Measurements from ENCODE around the gene E2F6. TPM values are rescaled to one million over a fixed set of nuclear protein-coding genes. Genes with fewer than 3 reads are reported as not detected.

The E2F6 gene
- total and polyA plus RNA-seq, 2 experiments from 2014 or later = 11.5 to 15.3 TPM

DNA sequence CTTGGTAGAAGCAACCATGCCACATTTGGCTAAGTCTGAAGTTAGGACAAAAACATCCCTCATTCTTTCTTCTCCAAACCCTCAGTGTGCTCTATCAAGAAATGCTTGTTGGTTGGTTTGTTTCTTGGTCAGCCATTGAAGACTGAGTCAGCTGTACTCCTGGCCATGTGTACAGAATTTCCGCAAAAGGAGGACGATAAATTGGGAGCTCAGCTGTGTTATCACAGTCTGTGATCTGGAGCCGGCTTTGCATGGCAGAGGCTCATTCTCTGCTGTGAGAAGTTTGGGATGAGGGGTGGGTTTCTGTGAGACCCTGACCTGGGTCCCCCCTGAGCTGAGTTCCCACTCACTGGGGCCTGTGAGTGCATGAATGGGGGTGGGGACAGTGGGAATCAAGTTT, 26.3 kb upstream of the E2F6 start:
- no peak overlapping the region for H2AFZ ChIP-seq
- no peak for DNase-seq
- H4K20me1 ChIP-seq (ENCODE audit: insufficient read depth) = no peaks in the 10 kb centered on the region
- H3K9me2 ChIP-seq (ENCODE audit: insufficient read depth) = no peaks in the 10 kb centered on the region
- H3K27me3 ChIP-seq (replicated peaks; ENCODE audit: insufficient read depth) = peaks cover 12% of the 10 kb centered on the region; the same call in 1 of the 2 replicates
- no peaks in the 10 kb centered on the region for H3F3A ChIP-seq (ENCODE audit: insufficient read depth)
- H3K4me1 ChIP-seq (ENCODE audit: insufficient read depth) = no peaks in the 10 kb centered on the region
- no peak overlapping the region for H3K4me2 ChIP-seq (ENCODE audit: unreplicated experiment)
- 93% methylated on average over 3 of the region's 3 CpGs for WGBS, 2 experiments (ENCODE audit: low coverage in 1 of 2, low lambda C conversion rate in 2 of 2, missing lambda C conversion rate in 2 of 2)
- no peak overlapping the region for H3K4me3 ChIP-seq
- H3K27ac ChIP-seq = no peak overlapping the region
- in situ Hi-C loops (cut with MboI) = no loop called here
- no peak for TF ChIP-seq EZH2phosphoT487 (IDR thresholded peaks at IDR 0.05; ENCODE audit: insufficient read depth, low read depth)
- no peak for TF ChIP-seq EZH2 (IDR thresholded peaks at IDR 0.05; ENCODE audit: insufficient read depth, poor library complexity, severe bottlenecking)
- no peaks in the 10 kb centered on the region for H3K79me2 ChIP-seq (ENCODE audit: insufficient read depth)
- H3K9me3 ChIP-seq (ENCODE audit: low read depth) = no peaks in the 10 kb centered on the region
- H3K9ac ChIP-seq = no peak overlapping the region
- H3K36me3 ChIP-seq (ENCODE audit: low read depth) = no peaks in the 10 kb centered on the region

DNA sequence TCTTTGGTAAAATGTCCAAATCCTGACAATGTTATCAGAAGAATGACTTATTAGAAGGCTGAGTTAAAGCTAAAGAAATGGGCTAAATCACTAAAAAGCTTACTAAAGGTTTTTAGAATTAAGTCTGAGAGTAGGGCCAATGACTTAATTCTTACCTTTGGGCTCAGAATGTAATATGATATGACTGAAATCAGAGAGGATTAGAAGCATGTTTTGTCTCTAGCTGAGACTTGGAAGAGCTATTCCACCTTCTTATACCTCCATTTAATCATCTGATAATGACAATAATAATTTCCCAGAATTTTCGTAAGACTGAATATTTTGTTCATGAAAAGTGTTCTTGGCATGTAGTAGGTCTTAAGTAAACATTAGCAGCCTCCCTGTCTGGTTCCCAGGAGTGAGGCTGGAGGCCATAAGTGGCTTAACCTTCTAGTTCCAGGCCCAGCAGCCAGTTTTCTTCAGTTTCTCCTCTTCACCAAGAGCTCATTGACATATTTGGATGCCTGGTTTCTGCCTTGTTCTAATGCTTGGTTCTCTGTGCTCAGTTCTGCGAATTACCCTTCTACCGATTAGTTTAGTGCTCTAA, 25.5 kb upstream of the E2F6 start:
- Histone ChIP-seq H3K9ac (no peak overlapping the region), H3K9me3 (ENCODE audit: low read depth) (no peaks in the 10 kb centered on the region), H3K79me2 (ENCODE audit: insufficient read depth) (no peaks in the 10 kb centered on the region), H3F3A (ENCODE audit: insufficient read depth) (no peaks in the 10 kb centered on the region), H3K36me3 (ENCODE audit: low read depth) (no peaks in the 10 kb centered on the region), H3K27ac (no peak overlapping the region), H3K4me3 (no peak overlapping the region), H3K4me1 (ENCODE audit: insufficient read depth) (no peaks in the 10 kb centered on the region), H2AFZ (no peak overlapping the region), H3K9me2 (ENCODE audit: insufficient read depth) (no peaks in the 10 kb centered on the region), H3K4me2 (ENCODE audit: unreplicated experiment) (no peak overlapping the region), H4K20me1 (ENCODE audit: insufficient read depth) (no peaks in the 10 kb centered on the region), H3K27me3 (replicated peaks; ENCODE audit: insufficient read depth) (peaks cover 15% of the 10 kb centered on the region; the same call in 1 of the 2 replicates)
- no peak for TF ChIP-seq EZH2 (IDR thresholded peaks at IDR 0.05; ENCODE audit: insufficient read depth, poor library complexity, severe bottlenecking)
- DNase-seq = no peak
- WGBS, 2 experiments (ENCODE audit: low coverage in 1 of 2, low lambda C conversion rate in 2 of 2, missing lambda C conversion rate in 2 of 2) = 59 to 63% methylated on average over 3 of the region's 3 CpGs
- in situ Hi-C loops (cut with MboI) = no loop called here

DNA sequence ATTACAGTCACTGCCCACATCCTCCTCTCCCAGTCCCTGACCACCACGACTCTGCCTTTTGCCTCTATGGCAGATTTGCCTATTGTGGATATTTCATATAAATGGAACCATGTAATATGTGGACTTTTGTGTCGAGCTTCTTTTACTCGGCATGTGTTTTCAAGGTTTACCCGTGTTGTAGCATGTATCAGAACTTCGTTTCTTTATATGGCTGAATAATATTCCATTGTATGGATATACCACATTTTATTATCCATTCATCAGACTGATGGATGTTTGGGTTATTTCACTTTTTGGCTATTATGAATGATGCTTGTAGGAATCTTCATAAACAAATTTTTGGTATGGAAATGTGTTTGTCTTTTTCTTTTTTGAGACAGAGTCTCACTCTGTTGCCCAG, 24.2 kb upstream of the E2F6 start:
- H3K27me3 ChIP-seq (replicated peaks; ENCODE audit: insufficient read depth) = peaks cover 27% of the 10 kb centered on the region
- TF ChIP-seq EZH2phosphoT487 (IDR thresholded peaks at IDR 0.05; ENCODE audit: insufficient read depth, low read depth) (no peak), EZH2 (IDR thresholded peaks at IDR 0.05; ENCODE audit: insufficient read depth, poor library complexity, severe bottlenecking) (no peak)

GRCh38 chr2:11488809-11489208, 22.8 kb upstream of the E2F6 start:
- Histone ChIP-seq H2AFZ (no peak overlapping the region), H3K9ac (no peak overlapping the region), H3K4me2 (ENCODE audit: unreplicated experiment) (no peak overlapping the region), H3K9me2 (ENCODE audit: insufficient read depth) (no peaks in the 10 kb centered on the region), H3K36me3 (ENCODE audit: low read depth) (no peaks in the 10 kb centered on the region), H3K9me3 (ENCODE audit: low read depth) (no peaks in the 10 kb centered on the region), H3K4me3 (no peak overlapping the region), H3K4me1 (ENCODE audit: insufficient read depth) (no peaks in the 10 kb centered on the region), H3K27me3 (replicated peaks; ENCODE audit: insufficient read depth) (peaks cover 36% of the 10 kb centered on the region), H4K20me1 (ENCODE audit: insufficient read depth) (no peaks in the 10 kb centered on the region), H3K79me2 (ENCODE audit: insufficient read depth) (no peaks in the 10 kb centered on the region), H3K27ac (no peak overlapping the region), H3F3A (ENCODE audit: insufficient read depth) (no peaks in the 10 kb centered on the region)
- no peak for TF ChIP-seq EZH2phosphoT487 (IDR thresholded peaks at IDR 0.05; ENCODE audit: insufficient read depth, low read depth)
- no peak for TF ChIP-seq EZH2 (IDR thresholded peaks at IDR 0.05; ENCODE audit: insufficient read depth, poor library complexity, severe bottlenecking)
- no peak for DNase-seq
- 52 to 57% methylated on average over 3 of the region's 3 CpGs for WGBS, 2 experiments (ENCODE audit: low coverage in 1 of 2, low lambda C conversion rate in 2 of 2, missing lambda C conversion rate in 2 of 2)
- in situ Hi-C loops (cut with MboI) = no loop called here

More for the DNA sequence above, 24.2 kb upstream of the E2F6 start:
- no peaks in the 10 kb centered on the region for H3K36me3 ChIP-seq (ENCODE audit: low read depth)
- DNase-seq = no peak
- no peaks in the 10 kb centered on the region for H4K20me1 ChIP-seq (ENCODE audit: insufficient read depth)
- no peaks in the 10 kb centered on the region for H3K9me3 ChIP-seq (ENCODE audit: low read depth)
- WGBS, 2 experiments (ENCODE audit: low coverage in 1 of 2, low lambda C conversion rate in 2 of 2, missing lambda C conversion rate in 2 of 2) = 47 to 58% methylated on average over 5 of the region's 5 CpGs
- H3K79me2 ChIP-seq (ENCODE audit: insufficient read depth) = no peaks in the 10 kb centered on the region
- H3K9me2 ChIP-seq (ENCODE audit: insufficient read depth) = no peaks in the 10 kb centered on the region
- H3K4me3 ChIP-seq = no peak overlapping the region
- no peak overlapping the region for H3K27ac ChIP-seq
- H3F3A ChIP-seq (ENCODE audit: insufficient read depth) = no peaks in the 10 kb centered on the region
- H3K4me1 ChIP-seq (ENCODE audit: insufficient read depth) = no peaks in the 10 kb centered on the region
- in situ Hi-C loops (cut with MboI) = no loop called here
- no peak overlapping the region for H2AFZ ChIP-seq
- H3K4me2 ChIP-seq (ENCODE audit: unreplicated experiment) = no peak overlapping the region
- H3K9ac ChIP-seq = no peak overlapping the region
